HG03520 (cell line): ENCODE results near the gene FBXL17.

Experiments
- ATAC-seq: cut with Tn5 transposase; IDR thresholded peaks from one replicate; pipeline ENCODE4 v1.9.1; 2021; ENCODE audit warnings: mild to moderate bottlenecking, moderate library complexity; ENCODE audit not compliant: unreplicated experiment

Gene FBXL17

DNA sequence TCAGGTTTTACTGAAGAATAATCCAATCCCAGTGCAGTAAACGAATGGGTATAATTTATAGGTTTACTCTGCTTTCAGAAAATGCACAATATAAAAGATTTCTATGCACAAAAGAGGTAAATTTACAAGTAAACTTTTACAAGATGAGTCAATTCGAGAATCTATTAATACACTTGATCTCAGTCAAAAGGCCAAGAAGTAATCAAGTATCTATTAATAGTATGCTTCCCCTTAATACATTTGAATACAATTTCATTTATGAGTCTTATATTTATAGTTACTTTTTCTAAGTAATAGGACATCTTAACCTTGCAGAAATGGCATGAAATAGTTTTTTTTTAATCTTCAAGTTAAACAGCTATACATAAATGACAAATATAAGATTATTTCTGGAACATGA lies 355.9 kb downstream of the FBXL17 start:
- no peak for ATAC-seq

DNA sequence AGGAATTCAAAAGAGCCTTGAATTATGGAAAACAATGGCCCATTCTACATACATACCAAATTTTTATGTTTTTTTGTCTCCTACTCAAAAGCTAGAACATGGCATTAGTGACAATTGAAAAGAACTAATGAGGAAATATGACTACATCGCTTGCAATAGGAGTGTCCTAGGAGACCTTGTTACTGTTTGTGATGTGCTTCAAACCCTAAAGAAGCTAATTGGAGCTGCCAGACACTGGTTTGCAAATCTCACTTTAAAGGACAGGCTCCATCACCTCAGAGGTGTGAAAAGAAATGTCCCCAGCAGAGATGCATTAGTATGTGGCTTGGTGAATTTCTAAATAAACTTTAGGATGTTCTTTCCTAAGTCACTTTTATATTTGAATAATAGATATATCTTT lies 356.9 kb downstream of the FBXL17 start:
- no peak for ATAC-seq

DNA sequence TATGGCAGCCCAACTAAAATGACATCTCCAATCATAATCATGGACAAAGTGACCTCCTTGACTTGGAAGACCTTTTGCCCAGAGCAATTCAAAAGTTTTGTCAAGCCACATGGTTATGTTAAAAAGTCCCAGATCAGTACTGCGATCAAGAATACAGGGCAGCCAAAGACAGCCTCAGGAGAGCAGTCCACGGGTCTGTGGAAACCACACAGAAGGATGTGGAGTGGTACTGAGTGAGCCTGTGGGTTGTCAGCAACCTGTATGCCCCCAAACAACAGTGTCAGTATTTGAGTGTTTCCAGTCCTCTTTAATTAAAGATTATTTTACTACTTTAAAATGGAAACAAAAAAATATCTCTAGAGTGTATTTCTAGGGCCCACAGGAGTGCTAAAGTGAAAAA lies 365.8 kb downstream of the FBXL17 start:
- no peak for ATAC-seq

DNA sequence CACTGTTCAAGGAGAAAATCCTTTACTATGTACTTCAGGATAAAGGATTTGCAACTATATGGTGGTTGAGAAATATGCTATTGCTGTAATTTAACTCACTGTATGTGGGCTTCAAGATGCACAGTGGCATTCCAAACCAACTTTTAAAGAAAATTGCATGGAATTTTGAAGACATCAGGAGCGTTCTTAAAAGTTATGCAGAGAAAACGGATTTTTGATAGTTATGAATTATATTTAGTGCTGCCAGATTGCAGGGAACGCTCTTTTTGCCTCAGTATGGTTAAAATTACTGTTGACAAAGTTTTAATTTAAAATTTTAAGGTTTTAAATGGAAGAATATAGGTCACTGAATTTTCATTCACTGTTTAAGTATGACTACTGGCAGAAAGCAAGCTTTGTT lies 375.1 kb downstream of the FBXL17 start:
- no peak for ATAC-seq

DNA sequence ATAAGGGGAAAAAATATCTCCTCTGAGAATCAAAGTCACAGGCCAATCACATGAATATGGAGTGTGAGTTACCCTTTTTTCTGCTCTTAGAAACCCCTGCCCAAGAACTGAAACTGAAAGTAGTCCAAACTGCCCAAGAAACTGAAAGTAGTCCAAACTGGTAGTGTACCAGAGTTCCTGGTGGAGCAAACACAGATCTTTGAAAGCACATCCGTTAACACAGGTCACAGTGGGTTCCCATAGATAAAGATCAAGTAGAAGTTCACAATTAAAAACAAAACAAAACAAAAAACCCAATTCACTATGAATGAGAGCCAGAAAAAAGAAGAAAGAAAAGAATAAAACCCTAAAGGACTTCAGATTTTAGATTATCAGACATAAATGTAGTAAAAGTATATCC lies 378.7 kb downstream of the FBXL17 start:
- peak; percentile 97 for ATAC-seq

DNA sequence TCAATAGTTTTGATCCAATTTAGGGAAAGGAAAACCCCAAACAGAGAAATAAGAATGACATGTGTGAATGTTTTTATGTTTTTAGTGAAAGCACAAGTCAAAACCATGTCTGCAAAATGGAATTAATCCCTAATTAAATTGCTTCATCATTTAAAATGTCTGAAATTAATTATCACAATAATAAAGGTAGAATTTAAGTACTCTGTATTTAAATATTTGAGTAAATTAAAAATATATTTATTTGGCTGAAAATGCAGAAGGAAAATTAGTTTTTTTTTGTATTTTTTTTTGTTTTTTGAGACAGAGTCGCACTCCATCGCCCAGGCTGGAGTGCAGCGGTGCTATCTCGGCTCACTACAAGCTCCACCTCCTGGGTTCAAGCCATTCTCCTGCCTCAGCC lies 380.7 kb downstream of the FBXL17 start:
- no peak for ATAC-seq

DNA sequence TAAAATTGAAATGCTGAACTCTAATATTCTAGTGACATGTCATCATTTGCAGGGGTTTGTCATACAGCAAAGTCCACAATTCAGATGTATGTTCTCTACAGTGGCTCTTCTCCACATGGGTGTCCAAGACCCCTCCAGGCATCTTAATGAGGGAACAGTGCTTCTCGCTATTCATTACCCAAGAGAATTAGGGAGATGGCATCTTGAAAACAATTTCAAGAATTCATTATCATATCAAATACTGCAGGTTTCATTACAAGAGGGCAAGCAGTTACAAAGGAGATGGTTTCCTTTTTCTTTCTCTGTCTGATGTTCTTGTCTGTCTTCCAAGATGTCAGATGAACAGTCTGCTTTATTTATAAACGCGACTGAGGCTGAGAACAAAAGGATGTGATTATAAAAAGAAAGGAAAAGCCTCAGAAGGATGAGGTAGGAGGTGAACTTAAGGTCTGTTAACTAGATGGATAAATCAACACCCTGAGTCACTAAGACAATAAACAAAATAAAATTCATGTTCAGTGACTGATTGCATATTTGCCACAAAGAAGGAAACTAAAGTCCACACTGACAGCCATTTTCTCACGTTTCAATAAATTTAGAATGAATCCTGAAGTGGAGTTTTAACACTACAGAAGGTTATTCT lies 384.4 kb downstream of the FBXL17 start:
- no peak for ATAC-seq

DNA sequence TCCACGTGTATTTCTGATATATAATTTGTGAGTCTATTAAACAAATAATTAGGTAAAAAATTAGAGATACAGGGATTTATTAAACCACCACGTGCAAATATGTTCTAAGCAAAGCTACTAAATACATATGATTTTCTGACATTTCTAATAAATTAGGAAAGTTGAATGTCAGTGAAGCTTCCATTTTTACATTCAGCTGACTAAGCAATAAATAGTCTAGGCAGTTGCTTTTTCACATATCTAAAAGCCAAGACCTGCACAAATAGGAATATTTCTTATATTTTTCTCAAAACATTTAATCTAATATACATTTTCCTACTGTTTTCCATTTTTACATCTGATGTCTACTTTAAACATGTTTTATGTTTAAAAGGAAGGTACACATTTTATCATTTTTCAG lies 388.6 kb downstream of the FBXL17 start:
- ATAC-seq, result no peak

DNA sequence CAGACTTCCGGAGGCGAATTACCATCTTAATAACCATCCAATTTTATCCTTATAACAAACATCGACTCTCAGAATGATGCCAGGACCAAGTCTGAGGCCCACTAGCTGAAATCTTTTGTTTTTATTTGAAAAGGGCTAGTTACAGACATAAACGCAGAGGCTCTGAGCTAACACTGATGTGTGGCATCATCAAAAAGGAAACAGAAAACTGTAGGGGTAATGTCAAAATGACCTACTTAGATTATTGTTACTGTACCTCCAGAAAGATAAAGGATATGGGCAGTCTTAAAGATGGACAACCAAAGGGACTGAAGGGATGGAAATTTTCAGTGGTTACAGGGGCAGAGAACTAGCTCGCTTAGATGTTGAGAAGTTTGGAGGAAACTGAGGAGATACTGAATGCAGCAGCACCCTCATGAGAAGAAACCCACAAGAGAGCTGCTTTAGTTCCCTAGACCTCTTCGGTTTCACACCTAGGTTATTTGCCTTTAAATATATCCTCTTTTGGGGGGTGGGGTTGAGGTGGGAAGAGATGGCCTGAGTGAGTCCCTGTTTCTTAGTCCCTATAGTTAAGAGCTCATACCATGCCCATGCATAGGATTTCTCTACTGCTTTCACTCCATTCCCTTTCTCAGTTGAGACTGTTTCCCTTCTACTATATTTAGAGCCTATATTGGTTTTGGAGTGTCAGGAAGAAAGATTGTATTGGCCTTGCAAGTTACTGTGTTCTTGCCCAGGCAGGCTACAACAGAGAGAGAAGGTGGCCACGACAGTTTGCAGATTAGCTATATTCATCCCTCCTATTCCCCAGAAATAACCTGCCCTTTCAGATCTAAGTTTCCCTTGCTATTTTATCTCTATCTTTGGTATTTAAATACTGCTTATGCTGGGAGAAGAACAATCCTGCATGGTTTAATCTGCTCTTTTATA lies 390.8 kb downstream of the FBXL17 start:
- no peak for ATAC-seq

DNA sequence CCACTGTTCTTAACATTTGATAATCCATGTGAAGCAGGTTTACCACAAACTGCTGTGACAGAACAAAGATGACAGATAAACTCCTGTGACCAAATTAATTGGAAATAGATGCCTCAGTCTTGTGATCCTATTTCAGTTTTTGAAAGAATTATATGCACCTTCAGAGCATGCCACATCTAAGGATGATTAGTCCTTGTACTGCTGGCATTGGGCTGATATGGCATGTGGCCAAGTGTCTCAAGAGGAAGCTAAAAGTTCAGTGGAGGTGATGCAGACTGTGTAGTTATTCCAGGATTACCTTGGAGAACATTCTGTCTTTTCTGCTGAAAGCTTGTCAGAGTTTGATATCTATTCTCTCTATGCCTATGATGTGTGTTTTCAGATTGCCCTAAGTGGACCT lies 396.8 kb downstream of the FBXL17 start:
- no peak for ATAC-seq

DNA sequence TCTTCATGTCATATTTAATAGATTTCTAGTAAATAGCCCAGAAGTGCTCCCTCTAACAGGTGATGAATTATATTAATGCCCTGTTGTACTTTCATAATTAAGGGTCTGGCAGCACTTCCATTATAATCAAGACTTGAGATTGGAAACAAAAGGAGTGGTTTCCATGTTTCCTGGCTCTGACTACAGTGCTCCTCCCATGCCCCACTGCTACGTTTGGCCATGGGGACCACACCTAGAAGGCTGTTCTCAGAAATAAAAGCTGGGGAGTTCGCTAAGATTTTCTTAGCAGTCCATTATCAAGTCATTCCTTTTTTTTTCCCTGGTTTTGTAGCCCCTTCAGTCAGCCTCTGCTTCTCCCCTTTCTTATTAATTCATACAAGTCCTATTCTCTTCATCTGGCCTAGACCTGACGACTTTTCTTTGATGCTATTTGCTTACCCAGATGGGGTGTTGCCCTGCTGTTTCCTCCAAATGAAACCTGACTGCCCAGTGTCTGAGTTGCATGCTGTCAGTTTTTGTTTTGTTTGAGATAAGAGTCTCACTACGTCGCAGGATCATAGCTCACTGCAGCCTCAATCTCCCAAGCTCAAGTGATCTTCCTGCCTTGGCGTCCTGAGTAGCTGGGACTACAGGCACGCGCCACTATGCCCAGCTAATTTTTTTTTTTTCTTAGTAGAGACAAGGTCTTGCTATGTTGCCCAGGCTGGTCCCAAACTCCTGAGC lies 399.0 kb downstream of the FBXL17 start:
- ATAC-seq, result no peak

DNA sequence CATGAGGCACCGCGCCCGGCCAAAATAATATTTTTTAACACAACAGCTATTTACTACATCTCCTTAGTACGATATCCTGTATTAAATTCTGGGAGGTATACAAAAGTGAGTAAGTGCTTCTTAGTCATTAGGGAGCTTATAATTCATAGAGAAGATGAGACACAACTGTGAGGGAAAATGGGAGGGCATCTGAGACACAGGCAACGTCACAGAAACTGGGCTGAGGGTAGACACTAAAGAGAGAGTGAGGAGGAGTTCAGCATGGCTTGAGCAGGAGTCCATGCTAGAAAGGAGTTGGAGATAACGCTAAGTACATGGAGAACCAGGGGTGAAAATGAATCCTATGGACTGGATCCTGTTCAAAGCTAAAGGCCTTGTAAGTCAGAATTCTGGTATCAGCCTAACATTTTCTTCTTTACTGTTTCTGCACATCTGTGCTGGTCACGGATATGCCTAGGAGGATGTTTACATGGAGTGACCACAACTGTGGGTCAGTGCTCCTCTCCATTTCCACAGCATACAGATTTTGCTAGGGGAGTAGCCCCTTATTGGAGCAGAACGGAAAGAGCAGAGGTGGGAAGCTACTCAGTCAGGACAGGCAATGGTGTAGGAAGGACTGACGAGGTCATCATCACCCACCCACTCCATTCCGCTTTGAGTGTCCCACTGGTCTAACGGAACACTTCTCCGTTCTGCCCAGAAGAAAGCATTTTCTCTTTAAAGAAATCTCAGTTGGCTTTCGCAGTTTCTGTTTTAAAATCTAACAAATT lies 400.8 kb downstream of the FBXL17 start:
- no peak for ATAC-seq

DNA sequence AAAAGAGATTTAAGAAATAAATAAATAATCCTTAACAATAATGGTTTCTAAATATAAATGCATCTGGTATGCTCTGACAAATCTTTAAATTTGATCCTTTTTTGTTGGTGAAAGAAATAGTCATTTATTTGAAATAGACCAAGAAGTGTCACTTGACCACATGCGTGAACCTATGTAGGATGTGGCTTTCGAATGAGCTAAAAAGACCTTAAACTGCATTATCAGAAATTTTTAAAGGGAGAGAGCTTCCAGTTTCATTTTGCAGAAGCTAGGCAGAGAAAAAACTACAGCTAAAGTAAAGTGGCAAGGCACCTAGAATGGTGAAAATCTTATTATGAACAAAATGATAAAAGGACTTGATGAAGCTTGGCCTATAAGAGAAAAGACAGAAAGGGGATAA lies 402.0 kb downstream of the FBXL17 start:
- ATAC-seq, result no peak

DNA sequence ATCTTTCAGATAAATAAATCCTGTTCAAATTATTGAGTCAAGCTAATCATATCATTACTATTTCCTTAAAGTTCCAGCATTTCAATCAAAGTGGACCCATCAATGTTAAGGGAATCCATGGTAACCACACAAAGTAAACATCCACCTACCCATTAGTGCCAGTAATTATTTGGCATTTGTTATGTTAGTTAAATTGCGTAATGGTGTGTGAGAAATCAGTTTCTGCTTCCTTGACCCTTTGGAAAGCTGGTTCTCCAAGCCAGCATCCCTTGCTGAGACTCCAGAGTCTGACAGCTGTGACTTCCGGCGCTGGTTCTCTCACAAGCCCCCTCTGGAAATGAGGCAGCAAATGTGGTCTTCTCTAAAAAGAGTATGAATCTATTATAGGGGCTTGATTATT lies 402.6 kb downstream of the FBXL17 start:
- no peak for ATAC-seq

DNA sequence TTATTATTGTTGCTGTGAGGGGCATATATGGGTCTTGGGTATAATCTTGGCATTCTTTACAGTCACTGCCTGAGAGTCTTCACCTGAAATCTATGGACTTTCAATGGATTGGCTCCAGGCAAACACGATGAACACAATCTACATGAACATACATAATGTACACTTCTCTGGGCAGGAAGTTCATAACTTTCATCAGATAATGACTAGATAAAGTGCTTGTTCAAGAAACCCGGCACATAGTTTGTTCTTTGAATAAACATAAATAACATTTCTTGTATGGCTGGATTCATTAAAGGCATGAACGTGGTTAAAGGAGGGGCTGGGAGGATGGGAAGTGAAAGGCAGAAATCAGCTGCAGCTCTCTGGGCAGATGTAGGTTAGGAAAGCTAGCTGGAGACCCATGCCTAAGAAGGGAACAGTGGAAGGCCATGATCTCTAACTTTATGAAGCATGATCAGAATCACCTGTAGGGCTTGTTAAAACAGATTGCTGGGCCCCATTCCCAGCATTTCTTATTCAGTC lies 404.3 kb downstream of the FBXL17 start:
- no peak for ATAC-seq

DNA sequence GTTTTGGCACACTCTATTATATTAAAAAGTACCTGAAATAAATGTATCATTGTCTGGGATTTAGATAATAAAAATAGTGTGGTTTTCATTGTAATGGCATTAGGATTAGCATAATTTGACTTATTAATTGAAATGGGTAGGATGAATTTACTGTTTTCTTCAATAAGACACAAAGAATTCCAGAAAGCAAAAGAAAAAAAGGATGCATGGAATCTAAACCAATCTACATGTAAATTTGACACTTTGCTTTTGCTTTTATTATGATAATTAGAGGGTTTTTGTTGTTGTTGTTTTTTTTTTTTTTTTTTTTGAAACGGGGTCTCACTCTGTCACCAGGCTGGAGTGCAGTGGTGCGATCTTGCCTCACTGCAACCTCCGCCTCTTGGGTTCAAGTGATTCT lies 406.3 kb downstream of the FBXL17 start:
- ATAC-seq, result no peak

DNA sequence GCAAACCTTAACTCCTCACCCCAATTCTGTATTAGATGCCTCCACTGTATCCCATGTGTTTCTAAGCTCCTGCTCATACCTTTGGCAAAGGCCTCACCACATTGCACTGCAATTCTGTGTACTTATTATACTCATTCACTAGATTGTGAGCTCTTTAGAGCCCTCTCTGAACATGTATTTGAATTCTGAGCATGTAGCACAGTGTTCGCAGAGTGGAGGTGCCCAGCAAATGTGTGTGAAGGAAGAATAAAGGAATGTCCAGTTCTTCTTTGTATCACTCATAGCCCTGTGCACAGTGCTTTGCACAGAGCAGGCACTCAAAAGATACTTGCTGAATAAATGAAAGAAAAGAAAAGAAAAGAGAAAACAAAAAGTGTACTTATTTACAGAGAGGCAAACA lies 410.1 kb downstream of the FBXL17 start:
- no peak for ATAC-seq

DNA sequence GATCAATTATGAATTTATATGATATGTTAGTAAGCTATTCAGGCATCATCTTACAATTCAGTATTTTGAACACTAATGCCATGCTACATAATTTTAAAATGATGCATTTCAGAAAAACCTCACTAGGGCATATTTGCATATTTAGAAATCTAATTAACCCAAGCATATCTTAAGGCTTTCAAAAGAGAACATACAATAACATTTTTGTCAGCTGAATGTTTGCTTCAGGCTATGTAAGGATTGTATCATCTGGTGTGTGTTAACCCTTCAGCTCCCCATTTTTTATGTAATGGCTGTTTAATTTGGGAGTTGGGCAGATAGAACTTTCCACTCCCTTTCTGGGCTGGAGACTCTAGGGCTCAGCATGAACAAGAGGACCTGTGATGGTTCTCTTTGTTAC lies 412.1 kb downstream of the FBXL17 start:
- ATAC-seq, result no peak

DNA sequence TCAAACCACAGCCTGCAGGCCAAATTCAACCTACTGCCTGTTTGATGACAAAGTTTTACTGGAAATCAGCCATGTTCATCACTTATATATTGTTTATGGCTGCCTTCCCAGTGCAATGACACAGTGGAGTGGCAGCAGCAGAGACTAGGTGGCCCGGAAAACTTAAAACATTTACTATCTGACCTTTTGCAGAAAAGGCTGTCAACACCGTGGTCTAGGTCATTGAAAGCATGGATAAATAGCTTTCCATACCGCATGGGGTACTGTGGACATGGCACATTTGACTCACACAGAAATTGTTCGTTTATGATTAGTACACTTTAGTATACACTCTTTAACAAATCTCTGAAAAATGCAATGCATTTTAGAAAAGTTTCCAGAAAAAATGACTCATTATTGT lies 412.9 kb downstream of the FBXL17 start:
- ATAC-seq, result no peak

DNA sequence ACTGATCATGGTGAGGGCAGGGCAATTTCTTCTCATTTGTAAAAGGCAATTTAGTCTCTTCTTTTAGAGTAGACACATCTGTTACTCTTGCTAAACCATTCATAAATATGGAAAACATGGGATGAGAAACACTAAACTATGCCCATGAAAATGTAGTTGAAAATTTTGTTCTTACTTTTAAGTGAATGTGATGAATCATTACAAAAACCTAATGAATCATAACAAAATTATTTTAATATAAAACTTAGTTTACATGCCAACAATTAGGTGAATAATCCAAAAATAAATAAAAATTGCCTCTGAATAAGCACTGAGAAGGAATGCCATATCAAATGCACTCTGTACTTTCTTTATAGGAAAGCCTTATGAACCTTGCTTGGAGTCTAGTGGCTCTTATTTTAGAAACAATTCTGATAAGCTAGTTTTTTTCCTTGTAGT lies 413.5 kb downstream of the FBXL17 start:
- ATAC-seq, result no peak

DNA sequence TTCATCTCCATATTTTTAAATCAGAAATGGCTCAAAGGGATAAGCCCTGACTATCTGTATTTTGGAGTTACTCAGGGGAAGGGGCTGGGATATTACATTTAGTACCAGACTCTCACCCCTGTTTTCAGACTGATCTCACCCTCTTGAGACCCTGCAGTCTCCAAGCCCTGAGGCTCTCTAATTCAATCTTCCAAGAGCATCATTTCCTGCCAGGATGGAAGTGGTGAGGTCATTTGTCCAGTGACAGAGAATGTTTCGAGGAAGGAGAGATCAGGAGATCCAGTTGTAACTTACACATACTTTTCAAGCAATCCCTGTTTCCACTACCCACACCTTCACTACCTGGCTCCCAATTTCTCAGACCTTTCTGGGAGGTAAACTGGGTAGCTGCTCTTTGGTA lies 415.7 kb downstream of the FBXL17 start:
- ATAC-seq, result no peak
